ENCODE data around the gene RHBDD3.

DNA sequence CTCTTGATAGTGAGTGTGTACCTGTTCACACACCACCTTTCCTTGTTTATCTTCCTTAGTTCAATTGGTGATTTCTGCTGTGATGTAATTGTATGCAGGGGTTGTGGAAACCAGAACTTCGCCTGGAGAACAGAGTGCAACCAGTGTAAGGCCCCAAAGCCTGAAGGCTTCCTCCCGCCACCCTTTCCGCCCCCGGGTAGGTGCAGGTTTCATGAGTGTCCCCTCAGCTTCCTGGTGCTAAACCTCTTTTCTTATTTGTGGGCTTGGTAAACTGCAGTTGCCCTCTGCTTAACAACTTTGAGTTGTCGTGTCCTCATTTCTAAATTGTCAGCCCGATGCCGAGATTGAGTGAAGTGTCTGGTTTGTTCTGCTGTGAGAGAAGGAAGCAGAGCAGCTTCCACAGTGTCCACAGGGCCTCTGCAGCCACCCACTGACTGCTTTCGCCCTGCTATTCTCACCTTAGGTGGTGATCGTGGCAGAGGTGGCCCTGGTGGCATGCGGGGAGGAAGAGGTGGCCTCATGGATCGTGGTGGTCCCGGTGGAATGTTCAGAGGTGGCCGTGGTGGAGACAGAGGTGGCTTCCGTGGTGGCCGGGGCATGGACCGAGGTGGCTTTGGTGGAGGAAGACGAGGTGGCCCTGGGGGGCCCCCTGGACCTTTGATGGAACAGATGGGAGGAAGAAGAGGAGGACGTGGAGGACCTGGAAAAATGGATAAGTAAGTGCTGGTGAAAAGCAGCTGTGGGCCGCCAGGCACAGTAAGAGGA, 31.5 kb upstream of the RHBDD3 start:
- TF ChIP-seq CTCF (IDR thresholded peaks at IDR 0.05) (no peak), EP300 (IDR thresholded peaks at IDR 0.05) (no peak), POLR2A (IDR thresholded peaks at IDR 0.05) (no peak)
